HEK293 (cell line): Measurements from ENCODE around the gene ETV7.

Source experiments
- CTCF ChIP-seq: fragments of 450-650 bp; formaldehyde crosslinking; IDR thresholded peaks from 2 replicates; pipeline ENCODE4 v1.5.1; 2016; ENCODE audit warnings: missing biosample characterization, missing genetic modification characterization
- HOXD13 ChIP-seq: sonication (generic); formaldehyde crosslinking; IDR thresholded peaks from 2 replicates; pipeline ENCODE4 v1.8.0; 2022; ENCODE audit warnings: missing genetic modification reagents, borderline replicate concordance
- KLF16 ChIP-seq: fragments of 450-650 bp; formaldehyde crosslinking; IDR thresholded peaks from 2 replicates; pipeline ENCODE4 v1.5.1; 2017; ENCODE audit warnings: missing biosample characterization, missing genetic modification characterization
- PATZ1 ChIP-seq: fragments of 450-650 bp; formaldehyde crosslinking; IDR thresholded peaks from 2 replicates; pipeline ENCODE4 v1.5.1; 2016; ENCODE audit warnings: missing biosample characterization, missing genetic modification characterization
- PRDM2 ChIP-seq: fragments of 450-650 bp; formaldehyde crosslinking; IDR thresholded peaks from 2 replicates; pipeline ENCODE4 v1.5.1; 2016; ENCODE audit warnings: missing biosample characterization, missing genetic modification characterization, borderline replicate concordance
- TCF7L2 ChIP-seq: IDR thresholded peaks from 2 replicates; pipeline ENCODE4 v1.6.1; 2011; ENCODE audit warnings: low read depth, mild to moderate bottlenecking, inconsistent platforms, low read length, moderate library complexity, borderline replicate concordance
- ZBTB7A ChIP-seq: fragments of 450-650 bp; formaldehyde crosslinking; IDR thresholded peaks from 2 replicates; pipeline ENCODE4 v1.5.1; 2016; ENCODE audit warnings: low read depth, missing biosample characterization, missing genetic modification characterization
- ZEB2 ChIP-seq: fragments of 450-650 bp; formaldehyde crosslinking; IDR thresholded peaks from 2 replicates; pipeline ENCODE4 v1.5.1; 2016; ENCODE audit warnings: missing biosample characterization, missing genetic modification characterization
- ZNF121 ChIP-seq: fragments of 450-650 bp; formaldehyde crosslinking; IDR thresholded peaks from 2 replicates; pipeline ENCODE4 v1.5.1; 2016; ENCODE audit warnings: missing biosample characterization, missing genetic modification characterization
- ZNF24 ChIP-seq: fragments of 450-650 bp; formaldehyde crosslinking; IDR thresholded peaks from 2 replicates; pipeline ENCODE4 v1.5.1; 2016; ENCODE audit warnings: missing biosample characterization, missing genetic modification characterization
- ZNF274 ChIP-seq, 2 experiments: fragments of 200-500 bp in 1 of 2; fragments of 450-650 bp in 1 of 2; sonication (Bioruptor generic) in 1 of 2; formaldehyde crosslinking in 1 of 2; IDR thresholded peaks; 2 replicates each; pipeline versions ENCODE4 v1.5.1 to v1.6.1; 2014 to 2016; ENCODE audit warnings: borderline replicate concordance in 1 of 2, inconsistent platforms in 1 of 2, low read length in 1 of 2, missing biosample characterization in 1 of 2, missing genetic modification characterization in 1 of 2
- ZNF777 ChIP-seq: fragments of 450-650 bp; formaldehyde crosslinking; IDR thresholded peaks from 2 replicates; pipeline ENCODE4 v1.5.1; 2017; ENCODE audit warnings: missing biosample characterization, missing genetic modification characterization, borderline replicate concordance
- ZNF830 ChIP-seq: fragments of 450-650 bp; IDR thresholded peaks from 2 replicates; pipeline ENCODE4 v1.5.0; 2018; ENCODE audit warnings: missing biosample characterization, missing genetic modification characterization, low read depth, mild to moderate bottlenecking, moderate library complexity

GRCh38 chr6:36368421-36368820 lies 19.0 kb downstream of the ETV7 start:
- TF ChIP-seq ZNF121 (tag by site-specific recombination) (no peak), CTCF (tag by site-specific recombination) (no peak), ZNF830 (tag by site-specific recombination) (no peak), HOXD13 (CRISPR knock-in tag) (no peak), PRDM2 (tag by site-specific recombination) (no peak), ZNF274 (IDR thresholded peaks at IDR 0.05; ENCODE audit: low read length) (no peak), ZNF274 (tag by site-specific recombination; IDR thresholded peaks at IDR 0.05; ENCODE audit: borderline replicate concordance) (no peak), ZEB2 (tag by site-specific recombination) (no peak), TCF7L2 (no peak), ZNF777 (tag by site-specific recombination) (no peak), ZNF24 (tag by site-specific recombination) (no peak), PATZ1 (tag by site-specific recombination) (no peak), ZBTB7A (no peak), KLF16 (tag by site-specific recombination) (no peak)
